ENCODE data around the gene DAB1.
A peak's percentile ranks its signal among the peaks of the same experiment; 100 is the strongest.

DAB1 gene

GRCh38 chr1:57311006-57311405 lies 112.9 kb downstream of the DAB1 start:
- no peak for DNase-seq

- DNase-seq: no peak
Observed at GRCh38 chr1:57309630-57310029, 114.2 kb downstream of the DAB1 start.

GRCh38 chr1:57307392-57308170 lies 116.3 kb downstream of the DAB1 start:
- DNase-seq: peak; percentile 58

- no peak for DNase-seq
Observed at GRCh38 chr1:57304591-57304990, 119.3 kb downstream of the DAB1 start.

- no peak for DNase-seq
Observed at GRCh38 chr1:57302812-57303596, 120.9 kb downstream of the DAB1 start.

- DNase-seq: no peak
Observed at GRCh38 chr1:57300186-57300585, 123.7 kb downstream of the DAB1 start.

- no peak for DNase-seq
Observed at GRCh38 chr1:57296726-57297250, 127.1 kb downstream of the DAB1 start.

GRCh38 chr1:57295326-57295725 lies 128.5 kb downstream of the DAB1 start:
- DNase-seq: no peak

GRCh38 chr1:57294177-57294576 lies 129.7 kb downstream of the DAB1 start:
- no peak for DNase-seq

- no peak for DNase-seq
Observed at GRCh38 chr1:57293214-57293613, 130.6 kb downstream of the DAB1 start.

GRCh38 chr1:57289781-57290180 lies 134.1 kb downstream of the DAB1 start:
- no peak for DNase-seq

GRCh38 chr1:57285992-57286391 lies 137.9 kb downstream of the DAB1 start:
- DNase-seq: no peak

- no peak for DNase-seq
Observed at GRCh38 chr1:57282411-57282810, 141.4 kb downstream of the DAB1 start.

GRCh38 chr1:57281324-57281723 lies 142.5 kb downstream of the DAB1 start:
- no peak for DNase-seq

- no peak for DNase-seq
Observed at GRCh38 chr1:57279909-57280666, 143.8 kb downstream of the DAB1 start.

GRCh38 chr1:57278558-57278957 lies 145.3 kb downstream of the DAB1 start:
- DNase-seq: no peak

GRCh38 chr1:57277681-57278080 lies 146.2 kb downstream of the DAB1 start:
- no peak for DNase-seq

GRCh38 chr1:57276918-57277317 lies 146.9 kb downstream of the DAB1 start:
- no peak for DNase-seq

- no peak for DNase-seq
Observed at GRCh38 chr1:57272601-57273000, 151.3 kb downstream of the DAB1 start.

GRCh38 chr1:57272150-57272549 lies 151.7 kb downstream of the DAB1 start:
- DNase-seq: no peak

GRCh38 chr1:57270927-57271698 lies 152.7 kb downstream of the DAB1 start:
- no peak for DNase-seq

- DNase-seq: no peak
Observed at GRCh38 chr1:57269630-57270225, 154.1 kb downstream of the DAB1 start.
